K562 (cell line): ENCODE measurements around the gene SCAMP2. TPM values are rescaled to one million over a fixed set of nuclear protein-coding genes. Genes with fewer than 3 reads are reported as not detected.
A peak's percentile ranks its signal among the peaks of the same experiment; 100 is the strongest.

Experiments used
- CBFA2T2 ChIP-seq: fragments of 450-650 bp; conservative IDR thresholded peaks from 2 replicates; pipeline ENCODE4 v1.6.1; 2017; ENCODE audit warnings: mild to moderate bottlenecking
- CHCHD3 ChIP-seq: fragments of 250-450 bp; sonication (Bioruptor Pico); IDR thresholded peaks from 2 replicates; pipeline ENCODE4 v2.1.2; 2022; ENCODE audit warnings: mild to moderate bottlenecking
- CREM ChIP-seq: IDR thresholded peaks from 2 replicates; pipeline ENCODE4 v1.6.1; 2014; ENCODE audit warnings: antibody characterized with exemption, low read depth
- CTBP1 ChIP-seq: fragments of 450-650 bp; IDR thresholded peaks from 2 replicates; pipeline ENCODE4 v1.6.1; 2016; ENCODE audit warnings: borderline replicate concordance
- GABPB1 ChIP-seq: sonication (generic); formaldehyde crosslinking; IDR thresholded peaks from 2 replicates; pipeline ENCODE4 v1.8.0; 2022; ENCODE audit warnings: mild to moderate bottlenecking, missing genetic modification reagents
- HMG20B ChIP-seq: fragments of 250-450 bp; sonication (Bioruptor Pico); IDR thresholded peaks from 2 replicates; pipeline ENCODE4 v1.5.0; 2021; ENCODE audit warnings: mild to moderate bottlenecking
- HSF4 ChIP-seq: fragments of 250-450 bp; sonication (Bioruptor Pico); IDR thresholded peaks from 2 replicates; pipeline ENCODE4 v2.1.2; 2022; ENCODE audit warnings: mild to moderate bottlenecking, moderate library complexity, borderline replicate concordance
- KDM4B ChIP-seq, 2 experiments: fragments of 450-650 bp in 1 of 2; sonication (generic) in 1 of 2; IDR thresholded peaks; 2 replicates each; pipeline ENCODE4 v1.6.1; 2016 to 2017; ENCODE audit warnings: borderline replicate concordance in 2 of 2, antibody characterized with exemption in 1 of 2, low read depth in 1 of 2, mild to moderate bottlenecking in 1 of 2
- MXI1 ChIP-seq: IDR thresholded peaks from 2 replicates; pipeline ENCODE4 v1.6.1; 2011; ENCODE audit warnings: low read depth, mild to moderate bottlenecking, improper control_type of control experiment, low read length
- MYNN ChIP-seq, 2 experiments: sonication (generic); formaldehyde crosslinking in 1 of 2; IDR thresholded peaks; 2 replicates each; pipeline versions ENCODE4 v1.5.0 to v1.6.1; 2016 to 2020; ENCODE audit warnings: antibody characterized with exemption in 1 of 2, missing genetic modification reagents in 1 of 2
- NFE2 ChIP-seq: IDR thresholded peaks from 2 replicates; pipeline ENCODE4 v1.6.1; 2014; ENCODE audit warnings: antibody characterized with exemption, low read depth
- NFRKB ChIP-seq: fragments of 450-650 bp; IDR thresholded peaks from 2 replicates; pipeline ENCODE4 v1.6.1; 2016; ENCODE audit warnings: low read depth
- POLR2AphosphoS2 ChIP-seq: IDR thresholded peaks from 2 replicates; pipeline ENCODE4 v1.6.1; 2012; ENCODE audit warnings: low read length, improper control_type of control experiment
- POLR2AphosphoS5 ChIP-seq: IDR thresholded peaks from 2 replicates; pipeline ENCODE4 v1.6.1; 2011; ENCODE audit warnings: mild to moderate bottlenecking, low read depth, low read length, moderate library complexity; ENCODE audit not compliant: control insufficient read depth, insufficient read depth
- POU5F1 ChIP-seq: fragments of 150-350 bp; IDR thresholded peaks from 2 replicates; pipeline ENCODE4 v1.6.1; 2014; ENCODE audit warnings: borderline replicate concordance, low read length, low read depth, mild to moderate bottlenecking; ENCODE audit not compliant: partially characterized antibody
- PRPF4 ChIP-seq: fragments of 200-400 bp; formaldehyde crosslinking; IDR thresholded peaks from one replicate; pipeline ENCODE4 v1.6.1; 2017; ENCODE audit warnings: low read length, low read depth, mild to moderate bottlenecking; ENCODE audit not compliant: insufficient read depth, poor library complexity, severe bottlenecking
- RBBP5 ChIP-seq: fragments of 200-600 bp; sonication (generic); IDR thresholded peaks from 2 replicates; pipeline ENCODE4 v1.6.1; 2012; ENCODE audit warnings: borderline replicate concordance, mild to moderate bottlenecking, low read length, control low read depth, inconsistent platforms; ENCODE audit not compliant: insufficient read depth, poor library complexity, severe bottlenecking
- RBM25 ChIP-seq: fragments of 200-400 bp; formaldehyde crosslinking; IDR thresholded peaks from 2 replicates; pipeline ENCODE4 v1.6.1; 2018; ENCODE audit warnings: low read length, low read depth, moderate library complexity; ENCODE audit not compliant: severe bottlenecking
- SPI1 ChIP-seq: IDR thresholded peaks from 2 replicates; pipeline ENCODE4 v1.6.1; 2011; ENCODE audit warnings: low read depth, low read length, control low read depth, borderline replicate concordance
- ZBED1 ChIP-seq: IDR thresholded peaks from 2 replicates; pipeline ENCODE4 v1.6.1; 2014
- ZC3H4 ChIP-seq: sonication (generic); formaldehyde crosslinking; IDR thresholded peaks from 2 replicates; pipeline ENCODE4 v1.9.0; 2021; ENCODE audit warnings: missing genetic modification reagents, borderline replicate concordance
- ZKSCAN3 ChIP-seq: fragments of 250-450 bp; sonication (Bioruptor Pico); IDR thresholded peaks from 2 replicates; pipeline ENCODE4 v1.4.0; 2020
- ZNF121 ChIP-seq: sonication (generic); formaldehyde crosslinking; conservative IDR thresholded peaks from 2 replicates; pipeline ENCODE4 v1.8.0; 2022; ENCODE audit warnings: missing genetic modification reagents
- ZNF644 ChIP-seq: fragments of 200-800 bp; sonication (Bioruptor generic); IDR thresholded peaks from 2 replicates; pipeline ENCODE4 v1.6.1; 2016; ENCODE audit warnings: low read depth, missing genetic modification characterization, missing compliant biosample characterization
- polyA plus RNA-seq, 8 experiments: library from polyadenylated mRNA; depleted of rRNA in 4 of 8; stranded (reverse) in 5 of 8; unstranded in 3 of 8; fragments of >200 nt; fragmentation: Nextera tagmentation in 2 of 8; fragmentation: Illumina TruSeq in 1 of 8; extraction: Ambion mirVana in 2 of 8; extraction: Trizol in 1 of 8; gene quantifications; 2 replicates each; pipeline versions ENCODE4 v1.2.1 to v1.2.3, GENCODE V29; 2011 to 2014; ENCODE audit warnings: inconsistent platforms in 1 of 8, missing spikeins in 1 of 8
- total RNA-seq, 7 experiments: library from RNA; depleted of rRNA in 6 of 7; stranded (reverse); fragments of >200 nt in 6 of 7; fragmentation: Illumina TruSeq in 2 of 7; extraction: Trizol in 2 of 7; gene quantifications; 2 replicates each; pipeline versions ENCODE4 v1.2.1 to v1.2.3, GENCODE V29; 2011 to 2021; ENCODE audit warnings: low replicate concordance in 1 of 7
- TF ChIP-seq, protein P1 (sequence below): fragments of 450-650 bp; IDR thresholded peaks from 2 replicates; pipeline ENCODE4 v1.7.1; 2018; ENCODE audit warnings: mild to moderate bottlenecking, low read depth; ENCODE audit not compliant: partially characterized antibody
- TF ChIP-seq, protein P2 (sequence below): fragments of 250-450 bp; sonication (Bioruptor Pico); IDR thresholded peaks from 2 replicates; pipeline ENCODE4 v1.8.0; 2021; ENCODE audit warnings: moderate library complexity, mild to moderate bottlenecking, inconsistent platforms
- TF ChIP-seq, protein P3 (sequence below), 2 experiments: IDR thresholded peaks; 2 replicates each; pipeline ENCODE4 v1.6.1; 2011; ENCODE audit warnings: borderline replicate concordance in 1 of 2, control low read depth in 1 of 2, low read depth in 1 of 2, low read length in 1 of 2, mild to moderate bottlenecking in 1 of 2, mixed read lengths in 1 of 2, moderate library complexity in 1 of 2; ENCODE audit not compliant: insufficient read depth in 1 of 2, insufficient read length in 1 of 2, poor library complexity in 1 of 2, severe bottlenecking in 1 of 2; ENCODE audit errors: extremely low read depth in 1 of 2

Gene SCAMP2
- total and polyA plus RNA-seq, 9 of the 15 experiments (the other 6 are each of a cell fraction or from before 2014, with no cell fraction given) = 5.9 to 61.1 (median 20.1) TPM

DNA sequence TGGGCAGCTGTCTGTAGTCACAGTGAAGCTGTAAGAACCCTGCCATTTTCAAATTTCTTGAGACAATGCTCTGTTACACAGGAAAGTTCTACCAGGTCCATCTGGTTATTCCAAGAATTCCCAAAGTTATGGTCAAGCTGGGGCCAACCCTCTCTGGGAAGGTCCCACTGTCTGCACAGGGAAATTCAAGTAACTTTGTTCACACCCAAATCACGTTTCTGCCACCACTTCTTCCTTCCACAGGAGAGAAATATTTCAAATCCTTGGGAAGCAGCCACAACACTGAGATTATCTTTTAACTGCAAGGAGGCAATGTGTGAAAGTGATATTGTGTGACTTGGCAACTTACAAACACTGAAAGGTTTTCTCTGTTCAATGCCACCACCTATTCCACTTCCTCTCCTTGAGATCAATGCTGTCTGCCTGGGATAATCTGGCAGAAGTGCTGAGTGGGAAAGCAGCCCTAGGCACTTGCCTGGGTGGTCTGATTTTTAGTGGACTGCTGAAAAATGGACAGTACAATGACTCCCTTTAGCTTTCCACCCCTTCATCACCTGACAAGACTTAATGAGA lies 5.6 kb downstream of the SCAMP2 start (continued):
- TF ChIP-seq PRPF4 = no peak
- TF ChIP-seq ZKSCAN3 (CRISPR knock-in tag) = no peak
- TF ChIP-seq SPI1 = peak; percentile 70; the same call in 1 of the 2 replicates
- no peak for TF ChIP-seq ZC3H4 (CRISPR knock-in tag)
- TF ChIP-seq, protein P1, sequence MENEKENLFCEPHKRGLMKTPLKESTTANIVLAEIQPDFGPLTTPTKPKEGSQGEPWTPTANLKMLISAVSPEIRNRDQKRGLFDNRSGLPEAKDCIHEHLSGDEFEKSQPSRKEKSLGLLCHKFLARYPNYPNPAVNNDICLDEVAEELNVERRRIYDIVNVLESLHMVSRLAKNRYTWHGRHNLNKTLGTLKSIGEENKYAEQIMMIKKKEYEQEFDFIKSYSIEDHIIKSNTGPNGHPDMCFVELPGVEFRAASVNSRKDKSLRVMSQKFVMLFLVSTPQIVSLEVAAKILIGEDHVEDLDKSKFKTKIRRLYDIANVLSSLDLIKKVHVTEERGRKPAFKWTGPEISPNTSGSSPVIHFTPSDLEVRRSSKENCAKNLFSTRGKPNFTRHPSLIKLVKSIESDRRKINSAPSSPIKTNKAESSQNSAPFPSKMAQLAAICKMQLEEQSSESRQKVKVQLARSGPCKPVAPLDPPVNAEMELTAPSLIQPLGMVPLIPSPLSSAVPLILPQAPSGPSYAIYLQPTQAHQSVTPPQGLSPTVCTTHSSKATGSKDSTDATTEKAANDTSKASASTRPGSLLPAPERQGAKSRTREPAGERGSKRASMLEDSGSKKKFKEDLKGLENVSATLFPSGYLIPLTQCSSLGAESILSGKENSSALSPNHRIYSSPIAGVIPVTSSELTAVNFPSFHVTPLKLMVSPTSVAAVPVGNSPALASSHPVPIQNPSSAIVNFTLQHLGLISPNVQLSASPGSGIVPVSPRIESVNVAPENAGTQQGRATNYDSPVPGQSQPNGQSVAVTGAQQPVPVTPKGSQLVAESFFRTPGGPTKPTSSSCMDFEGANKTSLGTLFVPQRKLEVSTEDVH = no peak
- TF ChIP-seq CHCHD3 (CRISPR knock-in tag) = no peak
- no peak for TF ChIP-seq MYNN (IDR thresholded peaks at IDR 0.05)
- TF ChIP-seq MYNN (CRISPR knock-in tag; IDR thresholded peaks at IDR 0.05) = no peak
- no peak for TF ChIP-seq CREM
- TF ChIP-seq RBM25 = no peak
- TF ChIP-seq RBBP5 = no peak
- TF ChIP-seq ZBED1 = no peak
- TF ChIP-seq, protein P2, sequence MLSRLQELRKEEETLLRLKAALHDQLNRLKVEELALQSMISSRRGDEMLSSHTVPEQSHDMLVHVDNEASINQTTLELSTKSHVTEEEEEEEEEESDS = no peak
- peak; percentile 32; the same call in 1 of the 2 replicates for TF ChIP-seq CBFA2T2
- no peak for TF ChIP-seq POU5F1
- TF ChIP-seq NFE2 = no peak
- TF ChIP-seq POLR2AphosphoS2 = no peak
- TF ChIP-seq GABPB1 (CRISPR knock-in tag) = no peak
- TF ChIP-seq KDM4B (IDR thresholded peaks at IDR 0.05; ENCODE audit: borderline replicate concordance in 2 of 2, low read depth in 1 of 2) = no peak
- TF ChIP-seq HMG20B (CRISPR knock-in tag) = no peak
- TF ChIP-seq ZNF121 (CRISPR knock-in tag) = no peak
- no peak for TF ChIP-seq MXI1
- TF ChIP-seq ZNF644 (tag) = no peak
- no peak for TF ChIP-seq NFRKB
- TF ChIP-seq POLR2AphosphoS5 = no peak
- TF ChIP-seq CTBP1 = no peak
- TF ChIP-seq, protein P3, sequence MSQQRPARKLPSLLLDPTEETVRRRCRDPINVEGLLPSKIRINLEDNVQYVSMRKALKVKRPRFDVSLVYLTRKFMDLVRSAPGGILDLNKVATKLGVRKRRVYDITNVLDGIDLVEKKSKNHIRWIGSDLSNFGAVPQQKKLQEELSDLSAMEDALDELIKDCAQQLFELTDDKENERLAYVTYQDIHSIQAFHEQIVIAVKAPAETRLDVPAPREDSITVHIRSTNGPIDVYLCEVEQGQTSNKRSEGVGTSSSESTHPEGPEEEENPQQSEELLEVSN (IDR thresholded peaks at IDR 0.05; ENCODE audit: borderline replicate concordance in 1 of 2, extremely low read depth in 1 of 2, insufficient read depth in 1 of 2, insufficient read length in 1 of 2, low read depth in 1 of 2, low read length in 1 of 2, poor library complexity in 1 of 2, severe bottlenecking in 1 of 2) = no peak
- TF ChIP-seq HSF4 (CRISPR knock-in tag) = no peak
